ENCODE results near the gene STON2.

Gene STON2, protein sequence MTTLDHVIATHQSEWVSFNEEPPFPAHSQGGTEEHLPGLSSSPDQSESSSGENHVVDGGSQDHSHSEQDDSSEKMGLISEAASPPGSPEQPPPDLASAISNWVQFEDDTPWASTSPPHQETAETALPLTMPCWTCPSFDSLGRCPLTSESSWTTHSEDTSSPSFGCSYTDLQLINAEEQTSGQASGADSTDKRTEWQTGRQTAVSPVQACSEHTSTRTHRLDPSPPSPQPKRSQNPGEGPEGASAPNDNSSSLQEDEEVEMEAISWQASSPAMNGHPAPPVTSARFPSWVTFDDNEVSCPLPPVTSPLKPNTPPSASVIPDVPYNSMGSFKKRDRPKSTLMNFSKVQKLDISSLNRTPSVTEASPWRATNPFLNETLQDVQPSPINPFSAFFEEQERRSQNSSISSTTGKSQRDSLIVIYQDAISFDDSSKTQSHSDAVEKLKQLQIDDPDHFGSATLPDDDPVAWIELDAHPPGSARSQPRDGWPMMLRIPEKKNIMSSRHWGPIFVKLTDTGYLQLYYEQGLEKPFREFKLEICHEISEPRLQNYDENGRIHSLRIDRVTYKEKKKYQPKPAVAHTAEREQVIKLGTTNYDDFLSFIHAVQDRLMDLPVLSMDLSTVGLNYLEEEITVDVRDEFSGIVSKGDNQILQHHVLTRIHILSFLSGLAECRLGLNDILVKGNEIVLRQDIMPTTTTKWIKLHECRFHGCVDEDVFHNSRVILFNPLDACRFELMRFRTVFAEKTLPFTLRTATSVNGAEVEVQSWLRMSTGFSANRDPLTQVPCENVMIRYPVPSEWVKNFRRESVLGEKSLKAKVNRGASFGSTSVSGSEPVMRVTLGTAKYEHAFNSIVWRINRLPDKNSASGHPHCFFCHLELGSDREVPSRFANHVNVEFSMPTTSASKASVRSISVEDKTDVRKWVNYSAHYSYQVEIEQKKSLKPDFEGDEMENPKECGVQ

DNA sequence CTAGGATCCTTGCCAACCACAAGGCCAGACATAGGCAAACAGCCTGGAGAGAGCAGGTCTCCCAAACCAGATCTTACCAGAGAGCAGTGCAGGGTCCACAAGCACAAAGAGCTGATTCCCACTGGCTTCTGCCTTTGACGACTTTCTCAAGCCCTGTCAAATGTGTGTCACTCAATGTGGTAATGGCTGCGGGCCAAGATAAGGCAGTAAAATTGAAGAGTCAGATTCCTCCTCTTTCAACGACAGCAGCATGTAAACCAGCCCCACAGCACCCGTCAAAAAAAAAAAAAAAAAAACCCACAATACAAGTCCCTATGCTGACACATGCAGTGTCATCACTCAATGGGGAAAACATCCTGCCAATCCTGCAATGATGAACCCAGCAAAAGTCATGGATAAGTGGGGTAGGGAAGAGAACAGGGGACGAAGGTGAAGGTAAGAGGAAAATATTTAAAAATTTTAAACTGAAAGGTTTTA, at the start of gene STON2:
STON2 (minus strand) TSS at position 123 of the 477 bp plus-strand sequence. CDS start 1,942 bp downstream, outside the sequence.
- peak; percentile 78 for DNase-seq

DNA sequence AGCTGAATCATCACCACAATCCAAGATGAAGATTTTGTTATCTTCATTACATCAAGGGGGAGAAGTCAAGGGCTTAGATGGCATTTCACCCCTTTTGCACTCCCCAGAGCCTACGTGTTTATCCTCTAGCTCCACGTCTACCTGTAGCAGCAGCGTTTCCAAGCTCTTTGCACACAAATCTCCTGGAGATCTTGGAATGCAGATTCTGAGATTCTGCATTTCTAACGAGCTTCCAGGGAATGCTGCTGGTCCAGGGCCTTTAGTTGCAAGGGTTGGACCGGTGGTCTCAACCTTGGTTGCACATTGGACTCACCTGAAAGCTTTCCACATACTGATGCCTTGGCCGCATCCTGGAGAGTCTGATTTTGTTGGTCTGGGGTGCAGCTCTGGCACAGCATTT, 49.5 kb upstream of the STON2 start:
- DNase-seq: peak; percentile 46

DNA sequence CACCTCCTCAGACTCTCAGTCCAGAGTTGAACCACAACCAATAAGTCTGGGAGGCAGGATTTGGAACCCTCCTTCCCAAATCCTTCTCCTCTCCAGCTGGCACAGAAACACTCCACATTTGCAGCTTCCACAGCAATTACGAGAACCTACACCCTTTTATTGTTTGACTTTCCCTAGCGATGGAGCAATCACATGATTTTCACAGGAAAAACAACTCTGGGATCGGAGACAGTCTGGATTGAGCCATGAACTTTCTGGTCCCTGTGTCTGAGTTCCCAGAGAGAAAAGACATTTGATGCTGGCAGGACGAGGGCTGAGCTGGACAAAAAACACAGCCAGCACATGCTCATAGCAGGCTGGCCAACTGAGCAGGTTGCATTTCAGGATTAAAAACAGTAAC, 49.0 kb upstream of the STON2 start:
- peak; percentile 47 for DNase-seq

DNA sequence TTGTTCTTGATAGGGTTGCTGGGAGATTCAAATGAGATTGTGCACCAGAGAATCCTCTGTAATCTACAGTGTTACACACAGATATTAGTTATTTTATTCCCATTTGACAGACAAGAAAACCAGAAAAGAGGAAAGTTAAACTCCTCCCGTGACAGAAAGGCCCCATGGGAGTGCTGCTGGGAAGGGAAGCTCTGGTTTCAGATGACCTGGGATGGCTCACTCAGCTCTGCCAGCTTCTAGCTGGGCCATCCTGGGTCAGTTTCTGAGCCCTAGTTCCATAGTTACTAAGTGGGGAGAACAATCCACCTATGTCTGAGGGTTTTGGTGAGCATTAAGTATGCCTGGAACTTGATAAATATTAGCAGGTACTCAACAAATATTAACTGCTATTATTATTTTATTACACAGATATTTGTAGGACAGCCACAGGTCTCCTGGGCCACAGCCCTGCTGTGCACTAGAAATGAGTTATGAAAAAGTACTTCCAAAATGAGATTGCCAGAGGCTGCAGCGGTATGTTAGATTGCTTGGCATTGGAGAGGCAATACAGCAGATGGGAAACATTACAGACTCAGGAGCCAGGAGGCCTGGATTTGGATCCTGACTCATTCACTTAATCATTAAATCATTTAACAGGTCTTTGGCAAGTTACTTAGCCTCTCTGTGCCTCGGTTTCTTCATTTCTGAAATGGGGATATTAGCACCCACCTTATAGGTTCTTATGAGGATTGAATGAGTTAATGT, 47.1 kb upstream of the STON2 start:
- DNase-seq: no peak

DNA sequence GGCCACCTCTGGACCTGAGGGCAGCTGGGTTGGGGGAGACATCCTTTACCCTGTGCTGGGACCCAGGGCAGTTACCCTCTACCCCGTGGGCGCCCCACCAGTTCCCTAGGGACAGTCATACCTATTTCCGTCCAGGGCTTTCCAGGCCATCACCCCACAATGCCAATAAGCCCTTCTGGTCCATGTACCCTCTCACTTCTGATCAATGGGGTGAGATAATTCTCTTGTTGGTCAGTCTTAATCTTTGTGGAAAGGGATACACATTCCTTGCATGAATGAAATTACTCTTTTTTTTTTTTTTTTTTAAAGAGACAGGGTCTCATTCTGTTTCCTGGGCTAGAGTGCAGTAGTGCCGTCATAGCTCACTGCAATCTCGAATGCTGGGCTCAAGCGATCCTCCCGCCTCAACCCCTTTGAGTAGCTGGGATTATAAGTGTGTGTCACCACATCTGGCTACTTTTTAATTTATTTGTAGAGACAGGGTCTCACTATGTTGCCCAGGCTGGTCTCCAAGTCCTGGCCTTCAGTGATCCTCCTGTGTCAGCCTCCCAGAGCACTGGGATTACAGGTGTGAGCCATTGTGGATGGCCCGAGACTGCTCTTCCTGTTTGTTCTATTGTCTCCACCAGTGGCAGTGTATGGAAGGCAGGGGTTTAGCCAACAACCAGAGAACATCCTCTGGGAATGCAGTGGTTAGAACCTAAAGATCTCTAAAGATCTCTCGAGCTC, 46.3 kb upstream of the STON2 start:
- peak; percentile 22 for DNase-seq

DNA sequence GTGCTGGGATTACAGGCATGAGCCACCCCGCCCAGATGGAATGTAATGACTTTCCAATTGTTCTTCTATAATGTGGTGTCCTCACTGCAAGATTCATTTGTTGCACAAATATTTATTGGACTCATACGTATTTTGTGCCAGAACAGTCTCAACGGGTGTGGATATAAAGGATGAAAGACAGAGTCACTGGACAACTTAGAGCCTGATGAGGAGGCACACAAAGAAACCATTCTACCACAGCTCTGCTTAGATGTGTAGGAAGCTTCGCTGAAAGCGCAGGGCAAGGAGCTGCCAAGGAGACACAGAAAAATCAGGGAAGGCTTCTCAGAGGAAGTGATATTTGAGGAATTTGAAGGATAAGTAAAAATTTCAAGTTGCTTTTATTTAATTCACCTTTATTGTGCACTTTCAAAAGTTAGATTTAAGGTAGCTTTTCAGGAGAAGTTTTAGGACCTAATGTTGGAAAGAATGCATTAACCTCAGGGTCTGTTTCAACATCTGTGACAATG, 41.6 kb upstream of the STON2 start:
- no peak for DNase-seq

DNA sequence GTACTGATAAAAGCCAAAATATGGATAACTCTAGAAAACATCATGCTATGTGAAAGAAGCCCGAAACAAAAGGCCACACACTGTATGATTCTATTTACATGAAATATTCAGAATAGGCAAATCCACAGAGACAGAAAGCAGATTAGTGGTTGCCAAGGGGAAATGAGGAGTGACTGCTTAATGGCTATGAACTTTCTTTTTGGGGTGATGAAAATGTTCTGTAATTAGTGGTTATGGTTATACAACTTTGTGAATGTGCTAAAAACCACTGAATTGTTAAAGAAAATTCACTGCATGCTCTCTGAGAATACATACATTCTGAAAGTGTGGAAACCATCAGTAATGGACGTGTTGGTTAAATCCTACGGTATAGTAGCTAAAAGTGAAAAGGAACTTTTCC, 39.9 kb upstream of the STON2 start:
- no peak for DNase-seq

DNA sequence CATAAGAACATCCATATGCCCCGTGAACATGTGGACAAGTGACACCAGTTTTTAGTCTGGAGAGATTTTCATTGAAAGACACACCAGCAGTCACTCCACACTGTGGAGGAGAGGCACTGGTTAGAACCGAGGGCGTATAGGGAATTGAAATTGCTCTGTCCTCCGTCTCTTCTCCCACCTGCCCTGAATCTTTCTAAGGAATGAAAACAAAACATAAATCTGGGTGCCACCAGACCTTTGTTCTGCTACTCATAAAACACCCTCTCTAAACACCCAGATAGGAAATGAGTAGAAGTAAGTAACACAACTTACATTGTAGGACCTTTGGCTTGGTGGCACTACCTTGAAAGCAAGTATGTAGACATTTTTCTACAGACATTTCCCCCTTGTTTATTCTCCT, 37.1 kb upstream of the STON2 start:
- peak; percentile 79 for DNase-seq

DNA sequence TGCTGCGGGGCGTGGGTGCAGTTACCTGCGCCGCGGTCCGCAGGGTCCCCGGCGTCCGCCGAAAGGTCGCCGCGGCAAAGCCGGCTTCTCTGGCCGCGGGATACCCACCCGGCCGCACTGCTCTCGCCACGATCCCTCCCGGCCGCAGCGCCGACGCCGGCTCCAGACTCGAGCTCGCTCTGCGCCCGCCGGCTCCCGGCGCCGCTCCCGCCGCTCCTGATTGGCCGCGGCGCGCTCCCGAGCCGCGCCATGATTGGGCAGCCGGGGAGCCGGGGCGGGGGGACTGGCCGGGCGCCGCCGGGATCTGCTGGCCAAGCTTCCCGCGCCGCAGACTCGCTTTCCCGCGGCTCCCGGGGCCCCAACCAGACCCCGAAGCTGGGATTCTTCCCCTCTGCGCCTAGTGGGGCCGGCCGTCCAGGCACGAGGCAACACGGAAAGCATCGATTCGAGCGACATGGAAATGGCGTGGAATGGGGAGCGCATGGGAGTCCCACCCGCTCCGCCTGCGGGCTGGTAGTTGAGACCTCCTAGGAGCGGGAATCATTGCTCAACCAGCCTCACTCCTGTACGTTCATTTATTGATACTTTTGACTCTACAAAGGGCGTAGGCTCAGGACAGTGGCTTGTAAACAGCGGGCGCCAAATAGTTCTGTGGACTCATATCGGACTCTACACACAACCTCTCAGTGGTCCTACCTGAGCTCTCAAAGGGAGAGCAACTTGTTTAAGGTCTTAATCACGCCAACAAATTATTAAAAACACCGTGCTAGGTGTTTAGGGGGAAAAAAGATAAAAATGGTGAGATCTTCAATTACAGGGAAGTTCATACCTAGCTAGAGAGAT, 36.4 kb upstream of the STON2 start:
- peak; percentile 97 for DNase-seq

DNA sequence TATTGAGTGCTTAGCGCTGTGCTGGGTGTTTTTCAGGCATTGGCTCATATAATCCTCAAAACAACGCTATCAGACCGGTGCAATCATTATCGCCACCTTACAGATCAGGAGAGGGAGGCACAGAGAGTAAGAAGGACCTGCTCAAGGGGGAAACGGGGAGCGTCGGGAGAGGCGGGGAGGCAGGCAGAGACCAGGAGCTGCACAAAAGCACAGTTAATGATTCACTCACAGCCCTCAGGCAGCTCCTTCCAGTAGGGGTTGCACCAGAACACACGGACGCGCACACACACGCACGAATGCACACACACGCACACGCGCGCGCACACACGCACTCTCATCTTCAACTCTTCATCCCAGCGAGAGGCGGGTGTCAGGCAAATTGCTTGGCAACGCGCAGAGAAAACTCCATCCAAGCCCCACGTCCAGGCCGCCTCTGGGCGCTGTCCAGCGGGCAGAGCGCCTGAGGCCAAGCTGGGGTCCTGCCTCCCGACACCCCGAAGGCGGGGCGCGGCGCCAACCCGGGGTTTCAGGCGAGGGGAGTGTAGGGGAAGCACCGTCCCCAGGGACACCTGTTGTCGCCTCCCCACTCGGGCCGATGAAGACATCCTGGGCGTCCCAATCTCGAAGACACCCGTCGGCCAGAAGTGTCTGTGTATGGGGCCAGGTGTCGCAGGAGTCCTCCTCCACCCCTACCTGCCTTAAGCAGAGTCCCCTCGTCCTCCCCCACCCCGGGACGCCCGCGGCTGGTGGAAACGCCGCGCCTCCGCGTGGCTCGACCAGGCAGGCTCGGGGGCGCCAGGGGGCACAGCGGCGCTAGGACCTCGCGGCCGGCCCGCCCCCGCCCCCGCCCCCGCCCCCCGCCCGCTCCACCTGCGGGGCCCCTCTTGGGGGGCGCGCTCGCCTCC, 35.5 kb upstream of the STON2 start:
- peak; percentile 91 for DNase-seq

DNA sequence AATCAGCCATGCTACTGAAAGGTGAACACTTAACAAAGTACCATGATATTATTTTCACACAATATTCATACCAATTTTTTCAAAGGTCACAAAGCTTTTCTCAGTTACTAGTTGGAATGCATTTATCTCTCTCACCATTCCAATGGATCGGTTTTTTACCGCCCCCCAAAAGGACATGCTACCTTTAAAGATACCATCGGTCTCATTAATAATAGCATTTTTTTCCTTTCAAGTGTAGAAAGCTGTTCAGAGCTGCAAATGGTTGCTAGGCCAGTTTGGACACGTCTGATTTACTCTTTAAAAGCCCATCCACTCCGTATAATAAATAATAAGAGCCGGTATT, 34.9 kb upstream of the STON2 start:
- no peak for DNase-seq

DNA sequence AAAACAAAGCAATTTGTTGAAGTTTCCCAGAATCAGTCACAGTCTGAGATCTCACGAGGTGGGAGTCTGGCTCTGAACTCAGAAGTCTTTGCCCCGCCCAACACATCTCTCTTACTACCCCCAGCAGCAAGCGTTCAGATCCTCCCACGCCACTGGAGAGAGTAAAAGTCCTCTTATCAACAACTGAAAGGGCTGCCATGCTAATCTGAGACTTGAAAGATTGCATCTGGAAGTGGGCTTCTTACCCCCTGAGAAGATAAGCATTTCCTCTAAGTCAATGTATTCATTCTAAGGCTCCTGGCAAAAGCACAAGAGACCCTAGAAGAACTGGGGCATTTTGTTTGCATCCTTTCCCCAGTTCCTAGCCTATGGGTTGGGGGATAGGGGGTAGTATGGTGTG, 34.1 kb upstream of the STON2 start:
- DNase-seq: peak; percentile 39

DNA sequence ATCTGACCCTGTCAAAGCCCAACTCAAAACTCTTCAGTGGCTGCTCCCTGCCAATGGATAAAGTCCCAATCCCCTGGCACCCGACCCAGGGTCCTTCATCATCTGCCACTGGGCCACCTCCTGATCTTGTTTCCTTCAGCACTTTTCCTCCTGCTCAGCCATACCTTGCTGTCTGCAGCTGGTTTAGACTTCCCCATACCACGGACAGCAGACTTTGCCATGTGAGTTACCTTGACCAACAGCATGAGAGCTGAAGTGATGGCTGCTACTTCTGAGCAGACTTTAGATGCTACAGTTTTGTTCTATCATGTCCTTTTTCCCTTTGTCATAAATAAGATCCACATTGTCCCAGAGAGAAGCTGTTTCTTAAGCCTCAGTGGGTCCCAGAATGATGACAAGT, 33.3 kb upstream of the STON2 start:
- peak; percentile 17 for DNase-seq

DNA sequence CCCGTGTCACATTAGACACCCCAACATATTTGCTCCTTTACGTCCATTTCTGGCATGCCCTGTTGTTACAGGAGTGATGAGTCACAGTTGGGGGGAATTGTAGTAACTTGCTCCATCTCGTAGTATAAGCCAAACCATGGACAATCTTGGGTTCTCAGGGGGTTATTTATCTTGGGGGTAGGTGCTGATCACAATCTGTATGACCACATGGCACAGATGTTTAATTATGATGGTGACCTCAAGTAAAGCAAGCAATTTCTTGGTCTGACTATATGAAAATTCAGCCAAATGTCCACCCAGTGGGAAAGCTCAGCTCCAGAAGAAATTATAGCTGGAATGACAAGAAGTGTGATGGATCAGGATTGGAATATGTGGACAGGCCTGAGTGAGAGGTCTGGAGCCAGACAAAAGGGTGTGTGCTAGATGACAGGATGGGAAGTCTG, 32.1 kb upstream of the STON2 start:
- DNase-seq: peak; percentile 82

DNA sequence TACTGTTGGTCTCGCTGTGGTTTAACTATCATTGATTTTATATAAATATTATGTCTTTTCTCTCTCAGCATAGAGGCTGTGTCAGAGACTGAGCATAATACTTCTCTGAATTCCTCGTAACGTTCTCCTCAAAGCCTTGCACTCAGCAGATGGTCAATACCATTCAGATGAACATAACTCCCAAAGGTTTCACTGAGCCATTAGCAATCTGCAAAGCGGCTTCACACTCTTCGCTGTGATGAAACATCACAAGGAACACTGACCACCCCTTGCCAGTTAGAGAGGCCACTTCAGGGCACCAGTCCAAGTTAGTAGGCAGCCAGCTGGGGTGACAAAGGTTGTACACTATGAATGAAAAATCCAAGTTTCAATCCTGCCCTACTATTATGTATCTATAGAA, 30.1 kb upstream of the STON2 start:
- peak; percentile 65 for DNase-seq

DNA sequence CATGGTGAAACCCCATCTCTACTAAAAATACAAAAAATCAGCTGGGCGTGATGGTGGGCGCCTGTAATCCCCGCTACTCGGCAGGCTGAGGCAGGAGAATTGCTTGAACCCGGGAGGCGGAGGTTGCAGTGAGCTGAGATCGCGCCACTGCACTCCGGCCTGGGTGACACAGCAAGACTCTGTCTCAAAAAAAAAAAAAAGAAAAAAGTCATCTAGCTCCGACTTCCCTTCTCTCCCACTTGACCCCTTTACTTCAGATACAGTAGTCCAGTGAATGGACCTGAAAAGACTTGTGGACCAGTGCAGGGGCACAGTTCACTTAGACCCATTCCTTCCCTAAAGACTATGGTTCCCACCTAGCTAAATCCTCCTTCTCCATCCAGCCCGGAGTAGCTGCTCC, 29.6 kb upstream of the STON2 start:
- DNase-seq: peak; percentile 38

DNA sequence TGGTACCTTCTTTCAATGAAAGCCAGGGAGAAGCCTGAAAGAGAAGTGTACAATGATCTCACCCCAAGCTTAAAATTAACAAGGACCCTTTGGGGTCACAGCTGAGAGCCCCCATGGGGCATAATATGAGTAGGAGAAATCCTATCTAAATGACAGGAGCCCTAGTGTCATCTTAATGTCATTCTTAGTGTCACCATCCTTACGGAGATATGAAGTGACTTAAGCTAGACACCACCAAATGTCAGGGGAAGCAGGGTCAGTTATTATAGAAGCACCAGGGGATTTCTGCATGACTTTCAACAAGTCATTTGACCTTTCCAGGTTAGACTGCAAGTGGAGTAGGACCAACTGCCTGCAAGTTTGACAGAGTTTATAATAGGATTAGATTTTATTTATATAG, 28.9 kb upstream of the STON2 start:
- peak; percentile 33 for DNase-seq

DNA sequence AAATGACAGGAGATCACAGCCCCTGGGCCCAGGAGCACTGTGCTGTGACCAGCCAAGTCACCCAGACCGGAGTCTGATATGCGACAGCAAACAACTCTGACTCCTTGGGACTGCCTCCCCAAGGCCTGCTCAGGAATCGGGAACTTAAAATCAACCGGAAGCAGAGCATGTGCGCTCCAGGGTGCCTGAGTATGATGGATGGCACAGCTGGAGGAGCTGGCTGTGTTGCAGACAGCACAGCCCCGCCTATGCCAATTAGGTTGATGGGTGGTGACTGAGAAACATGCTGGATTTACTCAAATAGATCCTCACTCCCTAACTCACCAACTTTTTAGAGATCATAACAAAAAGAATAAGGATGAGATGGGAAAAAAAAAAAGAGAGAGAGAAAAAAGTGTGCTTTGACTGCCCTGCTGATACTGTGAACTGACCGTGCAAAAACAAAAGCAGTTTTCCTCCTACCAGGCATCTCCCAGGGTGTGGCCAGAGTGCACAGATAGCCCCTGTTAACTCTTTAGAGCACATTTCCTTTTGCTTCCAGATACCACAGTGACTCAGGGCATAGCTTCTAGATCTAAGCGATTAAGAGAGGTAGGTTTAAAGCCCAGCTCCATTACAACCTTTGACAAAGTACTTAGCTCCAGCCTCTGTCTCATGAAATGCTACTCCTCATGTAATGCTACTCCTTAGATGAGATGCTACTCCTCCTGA, 27.4 kb upstream of the STON2 start:
- DNase-seq: peak; percentile 95

DNA sequence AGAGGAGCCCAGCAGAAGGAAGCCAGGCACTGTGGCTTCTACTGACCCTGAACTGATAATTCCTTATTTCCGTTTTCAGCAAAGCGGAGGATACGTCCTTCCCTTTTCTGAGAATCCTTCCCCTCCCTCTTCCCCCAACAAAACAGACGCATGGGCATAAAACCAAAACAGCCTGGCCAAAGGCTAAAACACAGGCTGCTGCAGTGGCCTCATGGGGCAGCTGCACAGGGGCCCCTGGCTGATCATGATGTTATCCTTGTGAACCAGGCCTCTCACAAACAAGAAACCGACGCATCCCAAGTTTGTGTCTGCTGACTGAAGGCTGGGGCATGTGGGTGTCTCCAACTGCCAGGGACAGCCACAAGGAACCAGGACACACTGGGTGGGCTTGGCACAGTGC, 23.4 kb upstream of the STON2 start:
- no peak for DNase-seq

All from NCI-H69 (cell line).